ENCODE data around the gene ZER1. TPM values are rescaled to one million over a fixed set of nuclear protein-coding genes. Genes with fewer than 3 reads are reported as not detected.

Gene ZER1
- polyA plus RNA-seq, 3 donors, result 16.1 to 25.6 (median 18.0) TPM

DNA sequence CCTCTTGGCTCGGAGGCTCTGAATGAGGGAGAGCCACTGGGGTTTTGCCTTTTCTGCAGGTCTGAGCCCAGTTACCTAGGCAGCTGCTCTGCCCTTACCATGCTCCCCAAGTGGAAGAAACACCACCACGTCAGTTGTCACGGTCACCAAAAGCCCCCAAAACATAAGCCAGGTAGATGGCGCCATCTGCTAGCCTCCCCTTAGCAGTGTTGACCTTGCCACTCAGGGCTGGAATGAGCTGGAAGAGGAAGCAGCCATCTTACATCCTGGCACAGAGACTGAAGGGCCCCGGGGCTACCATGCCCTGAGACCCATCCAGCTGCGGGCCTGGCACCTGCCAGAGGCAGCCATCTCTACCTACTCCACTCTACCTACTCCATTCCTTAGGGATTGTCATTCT is 7.4 kb downstream of the ZER1 start:
- Mint-ChIP-seq H3K27me3 (ENCODE audit: low read depth in 3 of 3) (peaks cover 0 to 2% (median 0%) of the 10 kb centered on the region in 3 donors), H3K4me1 (peaks cover 5% of the 10 kb centered on the region), H3K36me3 (peaks cover 6 to 22% of the 10 kb centered on the region in 2 donors), H3K9me3 (no peaks in the 10 kb centered on the region), H3K27ac (peak overlapping the region in 2 of 7 donors; percentile 33 to 56), H3K4me3 (no peak overlapping the region)
- Histone ChIP-seq H3K9ac (ENCODE audit: insufficient read depth, low read length, poor library complexity, severe bottlenecking) (no peak overlapping the region), H3K27me3 (ENCODE audit: control insufficient read depth in 2 of 2, insufficient read depth in 2 of 2, low read length in 2 of 2) (no peaks in the 10 kb centered on the region), H3K4me1 (ENCODE audit: control insufficient read depth in 1 of 2, insufficient read depth in 2 of 2, low read length in 2 of 2) (no peaks in the 10 kb centered on the region), H3K36me3 (replicated peaks in 1 of 2; ENCODE audit: control insufficient read depth in 1 of 2, insufficient read depth in 2 of 2, low read length in 2 of 2) (peaks cover 2 to 7% of the 10 kb centered on the region in 2 donors), H3K79me2 (ENCODE audit: insufficient read depth, low read length) (peaks cover 9% of the 10 kb centered on the region), H2AFZ (ENCODE audit: insufficient read depth, low read depth, low read length, poor library complexity, severe bottlenecking) (no peak overlapping the region), H3K4me2 (replicated peaks; ENCODE audit: extremely low read depth, low read length, poor library complexity, severe bottlenecking) (no peak overlapping the region), H3K27ac (ENCODE audit: low read depth in 1 of 2, low read length in 2 of 2) (no peak overlapping the region), H4K20me1 (ENCODE audit: insufficient read depth, low read length) (peaks cover 9% of the 10 kb centered on the region), H3K9me3 (replicated peaks in 1 of 2; ENCODE audit: control insufficient read depth in 1 of 2, insufficient read depth in 1 of 2, low read length in 2 of 2) (no peaks in the 10 kb centered on the region), H3K4me3 (replicated peaks in 1 of 3; ENCODE audit: low read depth in 2 of 3, low read length in 3 of 3) (no peak overlapping the region)
- WGBS (ENCODE audit: insufficient coverage), result 71% methylated on average over 1 of the region's 6 CpGs
- DNase-seq, result no peak
- TF ChIP-seq, protein P1, sequence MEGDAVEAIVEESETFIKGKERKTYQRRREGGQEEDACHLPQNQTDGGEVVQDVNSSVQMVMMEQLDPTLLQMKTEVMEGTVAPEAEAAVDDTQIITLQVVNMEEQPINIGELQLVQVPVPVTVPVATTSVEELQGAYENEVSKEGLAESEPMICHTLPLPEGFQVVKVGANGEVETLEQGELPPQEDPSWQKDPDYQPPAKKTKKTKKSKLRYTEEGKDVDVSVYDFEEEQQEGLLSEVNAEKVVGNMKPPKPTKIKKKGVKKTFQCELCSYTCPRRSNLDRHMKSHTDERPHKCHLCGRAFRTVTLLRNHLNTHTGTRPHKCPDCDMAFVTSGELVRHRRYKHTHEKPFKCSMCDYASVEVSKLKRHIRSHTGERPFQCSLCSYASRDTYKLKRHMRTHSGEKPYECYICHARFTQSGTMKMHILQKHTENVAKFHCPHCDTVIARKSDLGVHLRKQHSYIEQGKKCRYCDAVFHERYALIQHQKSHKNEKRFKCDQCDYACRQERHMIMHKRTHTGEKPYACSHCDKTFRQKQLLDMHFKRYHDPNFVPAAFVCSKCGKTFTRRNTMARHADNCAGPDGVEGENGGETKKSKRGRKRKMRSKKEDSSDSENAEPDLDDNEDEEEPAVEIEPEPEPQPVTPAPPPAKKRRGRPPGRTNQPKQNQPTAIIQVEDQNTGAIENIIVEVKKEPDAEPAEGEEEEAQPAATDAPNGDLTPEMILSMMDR (IDR thresholded peaks at IDR 0.05), result no peak
- intact Hi-C loops (cut with micrococcal nuclease), result no loop called here

GRCh38 chr9:128762671-128763449 is 8.9 kb downstream of the ZER1 start:
- H3K4me3 ChIP-seq (replicated peaks in 1 of 3; ENCODE audit: low read depth in 2 of 3, low read length in 3 of 3), result no peak overlapping the region
- TF ChIP-seq, protein P1 (IDR thresholded peaks at IDR 0.05), result no peak
- H3K9me3 Mint-ChIP-seq, result no peaks in the 10 kb centered on the region
- peaks cover 0 to 2% (median 0%) of the 10 kb centered on the region in 3 donors for H3K27me3 Mint-ChIP-seq (ENCODE audit: low read depth in 3 of 3)
- no peaks in the 10 kb centered on the region for H3K4me1 ChIP-seq (ENCODE audit: control insufficient read depth in 1 of 2, insufficient read depth in 2 of 2, low read length in 2 of 2)
- H3K36me3 ChIP-seq (replicated peaks in 1 of 2; ENCODE audit: control insufficient read depth in 1 of 2, insufficient read depth in 2 of 2, low read length in 2 of 2), result peaks cover under 1 to 4% of the 10 kb centered on the region in 2 donors
- H3K4me2 ChIP-seq (replicated peaks; ENCODE audit: extremely low read depth, low read length, poor library complexity, severe bottlenecking), result no peak overlapping the region
- no peaks in the 10 kb centered on the region for H3K79me2 ChIP-seq (ENCODE audit: insufficient read depth, low read length)
- 71% methylated on average over 9 of the region's 9 CpGs for WGBS (ENCODE audit: insufficient coverage)
- no peaks in the 10 kb centered on the region for H3K9me3 ChIP-seq (replicated peaks in 1 of 2; ENCODE audit: control insufficient read depth in 1 of 2, insufficient read depth in 1 of 2, low read length in 2 of 2)
- peaks cover 9% of the 10 kb centered on the region for H4K20me1 ChIP-seq (ENCODE audit: insufficient read depth, low read length)
- no peak for DNase-seq
- H3K27ac ChIP-seq (ENCODE audit: low read depth in 1 of 2, low read length in 2 of 2), result no peak overlapping the region
- H3K36me3 Mint-ChIP-seq, result peaks cover 4 to 15% of the 10 kb centered on the region in 2 donors
- no peaks in the 10 kb centered on the region for H3K27me3 ChIP-seq (ENCODE audit: control insufficient read depth in 2 of 2, insufficient read depth in 2 of 2, low read length in 2 of 2)
- H3K9ac ChIP-seq (ENCODE audit: insufficient read depth, low read length, poor library complexity, severe bottlenecking), result no peak overlapping the region
- H2AFZ ChIP-seq (ENCODE audit: insufficient read depth, low read depth, low read length, poor library complexity, severe bottlenecking), result no peak overlapping the region
- intact Hi-C loops (cut with micrococcal nuclease), result no loop called here
- H3K4me3 Mint-ChIP-seq, result no peak overlapping the region
- H3K4me1 Mint-ChIP-seq, result no peaks in the 10 kb centered on the region
- H3K27ac Mint-ChIP-seq, result peak overlapping the region in 4 of 7 donors; percentile 10 to 79 (median 46)

Data from CD14-positive monocyte (primary cell).